ENCODE data around the gene INMT. TPM values are rescaled to one million over a fixed set of nuclear protein-coding genes. Genes with fewer than 3 reads are reported as not detected.

Gene INMT
- total RNA-seq, 1 experiment from 2014 or later = not detected

DNA sequence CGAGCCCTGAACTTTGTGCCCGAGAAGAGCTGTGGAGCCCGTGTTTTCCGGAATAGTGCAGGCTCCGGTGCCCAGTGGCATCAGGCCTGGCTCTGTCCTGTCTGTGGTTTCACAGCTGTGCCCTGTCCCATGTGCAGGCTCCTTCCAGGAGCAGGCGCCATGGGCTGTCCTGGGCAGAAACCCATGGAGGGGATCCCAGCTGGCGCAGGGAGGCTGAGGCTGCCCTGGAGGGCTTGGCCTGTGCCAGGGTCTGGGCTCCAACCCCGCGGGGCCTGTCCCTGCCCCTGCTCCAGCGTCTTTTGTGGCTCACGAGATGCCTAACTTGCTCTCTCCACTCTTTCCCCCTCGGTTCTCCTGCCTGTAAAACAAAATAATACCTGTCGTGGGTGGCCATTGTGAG lies 46.3 kb upstream of the INMT start:
- Mint-ChIP-seq H3K27ac (ENCODE audit: low read depth, unreplicated experiment) (no peak overlapping the region), H3K36me3 (ENCODE audit: insufficient read depth, unreplicated experiment) (no peaks in the 10 kb centered on the region), H3K4me3 (ENCODE audit: unreplicated experiment) (no peak overlapping the region), H3K4me1 (ENCODE audit: insufficient read depth, unreplicated experiment) (no peaks in the 10 kb centered on the region), H3K27me3 (ENCODE audit: insufficient read depth, unreplicated experiment) (peaks cover 42% of the 10 kb centered on the region), H3K9me3 (ENCODE audit: unreplicated experiment) (no peaks in the 10 kb centered on the region)
- TF ChIP-seq, protein P1, sequence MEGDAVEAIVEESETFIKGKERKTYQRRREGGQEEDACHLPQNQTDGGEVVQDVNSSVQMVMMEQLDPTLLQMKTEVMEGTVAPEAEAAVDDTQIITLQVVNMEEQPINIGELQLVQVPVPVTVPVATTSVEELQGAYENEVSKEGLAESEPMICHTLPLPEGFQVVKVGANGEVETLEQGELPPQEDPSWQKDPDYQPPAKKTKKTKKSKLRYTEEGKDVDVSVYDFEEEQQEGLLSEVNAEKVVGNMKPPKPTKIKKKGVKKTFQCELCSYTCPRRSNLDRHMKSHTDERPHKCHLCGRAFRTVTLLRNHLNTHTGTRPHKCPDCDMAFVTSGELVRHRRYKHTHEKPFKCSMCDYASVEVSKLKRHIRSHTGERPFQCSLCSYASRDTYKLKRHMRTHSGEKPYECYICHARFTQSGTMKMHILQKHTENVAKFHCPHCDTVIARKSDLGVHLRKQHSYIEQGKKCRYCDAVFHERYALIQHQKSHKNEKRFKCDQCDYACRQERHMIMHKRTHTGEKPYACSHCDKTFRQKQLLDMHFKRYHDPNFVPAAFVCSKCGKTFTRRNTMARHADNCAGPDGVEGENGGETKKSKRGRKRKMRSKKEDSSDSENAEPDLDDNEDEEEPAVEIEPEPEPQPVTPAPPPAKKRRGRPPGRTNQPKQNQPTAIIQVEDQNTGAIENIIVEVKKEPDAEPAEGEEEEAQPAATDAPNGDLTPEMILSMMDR (IDR thresholded peaks at IDR 0.05; ENCODE audit: unreplicated experiment) = no peak
- ChIA-PET CTCF (no interaction called here), POLR2A (no interaction called here)
- intact Hi-C loops (cut with micrococcal nuclease) = no loop called here
- BruUV-seq (replicated peaks) = no TSS peak
- DNase-seq (ENCODE audit: unreplicated experiment) = no peak

DNA sequence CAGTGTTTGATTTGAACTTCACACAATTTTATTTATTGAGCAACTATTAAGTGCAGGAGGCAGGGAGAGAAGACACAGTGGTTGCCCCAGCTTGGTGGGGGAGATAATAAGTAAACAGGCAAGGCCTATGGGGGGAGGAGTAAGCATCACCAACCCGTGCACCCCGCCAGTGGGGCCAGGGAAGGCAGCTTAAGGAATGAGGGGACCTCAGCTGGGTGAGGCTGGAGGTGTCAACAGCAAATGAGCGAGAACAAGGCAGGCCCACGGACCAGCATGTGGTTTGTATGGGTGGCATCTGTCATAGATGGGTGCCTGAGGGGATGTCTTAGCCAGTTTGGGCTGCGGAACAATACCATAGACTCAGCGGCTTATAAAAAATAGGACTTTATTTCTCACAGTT lies 45.6 kb upstream of the INMT start:
- H3K4me1 Mint-ChIP-seq (ENCODE audit: insufficient read depth, unreplicated experiment) = no peaks in the 10 kb centered on the region
- no peak for DNase-seq (ENCODE audit: unreplicated experiment)
- BruUV-seq (replicated peaks) = no TSS peak
- H3K4me3 Mint-ChIP-seq (ENCODE audit: unreplicated experiment) = no peak overlapping the region
- no peaks in the 10 kb centered on the region for H3K36me3 Mint-ChIP-seq (ENCODE audit: insufficient read depth, unreplicated experiment)
- H3K9me3 Mint-ChIP-seq (ENCODE audit: unreplicated experiment) = no peaks in the 10 kb centered on the region
- ChIA-PET POLR2A (no interaction called here), CTCF (interaction anchor here (2.4 kb wide), 1 partner anchor 33 kb away, joined by 14 read pairs; no protein-coding TSS in a partner anchor)
- intact Hi-C loops (cut with micrococcal nuclease) = no loop called here
- TF ChIP-seq, protein P1 (IDR thresholded peaks at IDR 0.05; ENCODE audit: unreplicated experiment) = no peak
- peaks cover 35% of the 10 kb centered on the region for H3K27me3 Mint-ChIP-seq (ENCODE audit: insufficient read depth, unreplicated experiment)
- no peak overlapping the region for H3K27ac Mint-ChIP-seq (ENCODE audit: low read depth, unreplicated experiment)

DNA sequence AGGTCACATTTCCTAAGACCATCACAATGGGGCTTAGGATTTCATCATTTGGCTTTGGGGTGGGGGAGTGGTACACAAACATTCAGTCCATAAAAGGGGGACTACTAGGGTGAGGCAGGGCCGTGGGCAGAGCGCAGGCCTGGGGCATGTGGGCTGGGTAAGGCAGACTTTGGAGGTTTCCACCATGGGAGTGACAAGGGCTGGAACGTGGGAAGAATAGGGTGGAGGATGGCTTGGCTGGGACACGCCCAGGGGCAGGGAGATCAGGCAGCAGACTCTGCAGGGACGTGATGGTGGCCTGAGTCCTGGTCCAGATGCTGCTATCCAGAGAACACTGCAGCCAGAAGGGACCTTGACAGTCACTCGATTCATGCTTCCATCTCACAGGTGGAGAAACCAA lies 45.0 kb upstream of the INMT start:
- intact Hi-C loops (cut with micrococcal nuclease) = no loop called here
- Mint-ChIP-seq H3K27ac (ENCODE audit: low read depth, unreplicated experiment) (no peak overlapping the region), H3K27me3 (ENCODE audit: insufficient read depth, unreplicated experiment) (peaks cover 29% of the 10 kb centered on the region), H3K4me3 (ENCODE audit: unreplicated experiment) (no peak overlapping the region), H3K36me3 (ENCODE audit: insufficient read depth, unreplicated experiment) (no peaks in the 10 kb centered on the region), H3K4me1 (ENCODE audit: insufficient read depth, unreplicated experiment) (no peaks in the 10 kb centered on the region), H3K9me3 (ENCODE audit: unreplicated experiment) (no peaks in the 10 kb centered on the region)
- BruUV-seq (replicated peaks) = no TSS peak
- TF ChIP-seq, protein P1 (IDR thresholded peaks at IDR 0.05; ENCODE audit: unreplicated experiment) = no peak
- POLR2A ChIA-PET = no interaction called here
- no peak for DNase-seq (ENCODE audit: unreplicated experiment)
- CTCF ChIA-PET = interaction anchor here (0.7 to 2.4 kb wide), 2 partner anchors 10 to 33 kb away, joined by 3 to 14 read pairs; no protein-coding TSS in a partner anchor

DNA sequence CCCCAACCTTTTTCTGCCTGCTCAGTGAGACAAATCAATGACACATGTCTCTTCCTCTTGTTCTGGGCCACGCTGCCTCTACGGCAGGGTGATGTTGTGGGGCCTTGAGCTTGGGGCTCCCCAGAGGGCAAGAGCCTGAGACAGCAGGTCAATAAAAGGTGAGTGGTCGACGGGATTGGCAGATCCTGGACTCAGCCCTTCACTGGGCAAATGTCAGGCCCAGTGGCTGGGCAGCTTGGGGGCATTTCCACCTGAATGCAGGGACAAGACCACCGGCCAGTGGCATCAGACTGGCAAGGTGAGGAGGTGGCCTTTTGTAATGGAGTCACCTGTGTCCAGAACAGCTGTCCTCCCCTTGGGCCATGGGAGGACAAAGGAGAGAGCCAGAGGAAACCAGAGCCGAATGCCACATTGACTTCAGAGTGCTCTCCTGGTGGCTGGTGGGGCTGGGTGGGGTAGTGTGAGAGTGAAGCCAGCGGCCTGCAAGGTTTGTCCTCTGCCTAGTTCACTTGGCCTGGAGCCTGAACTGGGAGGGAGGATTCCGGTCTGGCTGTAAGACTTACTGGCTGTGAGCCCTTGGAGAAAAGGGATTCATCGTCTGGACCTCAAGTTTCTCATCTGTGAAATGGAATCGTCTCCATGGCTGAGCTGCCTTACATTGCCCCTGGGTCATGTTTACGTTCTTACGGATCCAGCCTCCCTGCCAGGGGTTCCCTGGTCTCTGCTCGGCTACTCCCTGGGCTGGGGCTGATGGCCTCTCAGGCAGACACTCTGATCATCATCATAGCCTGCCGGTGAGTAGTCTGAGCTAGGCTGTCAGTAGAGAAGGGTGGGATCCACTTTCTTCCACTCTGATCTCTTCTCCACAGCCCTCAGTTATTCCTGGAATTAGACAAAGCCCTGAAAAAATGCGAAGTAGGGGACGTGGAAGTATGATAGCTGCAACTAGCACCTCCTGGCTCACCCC lies 44.3 kb upstream of the INMT start:
- no peak overlapping the region for H3K4me3 Mint-ChIP-seq (ENCODE audit: unreplicated experiment)
- no peak for DNase-seq (ENCODE audit: unreplicated experiment)
- TF ChIP-seq, protein P1 (IDR thresholded peaks at IDR 0.05; ENCODE audit: unreplicated experiment) = no peak
- H3K4me1 Mint-ChIP-seq (ENCODE audit: insufficient read depth, unreplicated experiment) = no peaks in the 10 kb centered on the region
- no peaks in the 10 kb centered on the region for H3K36me3 Mint-ChIP-seq (ENCODE audit: insufficient read depth, unreplicated experiment)
- ChIA-PET CTCF (interaction anchor here (0.7 to 2.4 kb wide), 3 partner anchors 11 to 32 kb away, joined by 3 to 14 read pairs (median 3); no protein-coding TSS in a partner anchor), POLR2A (no interaction called here)
- no peak overlapping the region for H3K27ac Mint-ChIP-seq (ENCODE audit: low read depth, unreplicated experiment)
- H3K9me3 Mint-ChIP-seq (ENCODE audit: unreplicated experiment) = no peaks in the 10 kb centered on the region
- no TSS peak for BruUV-seq (replicated peaks)
- intact Hi-C loops (cut with micrococcal nuclease) = no loop called here
- H3K27me3 Mint-ChIP-seq (ENCODE audit: insufficient read depth, unreplicated experiment) = peaks cover 21% of the 10 kb centered on the region

Data from MCF 10A (cell line).